ENCODE results near the gene GABBR2.

GABBR2 gene

DNA sequence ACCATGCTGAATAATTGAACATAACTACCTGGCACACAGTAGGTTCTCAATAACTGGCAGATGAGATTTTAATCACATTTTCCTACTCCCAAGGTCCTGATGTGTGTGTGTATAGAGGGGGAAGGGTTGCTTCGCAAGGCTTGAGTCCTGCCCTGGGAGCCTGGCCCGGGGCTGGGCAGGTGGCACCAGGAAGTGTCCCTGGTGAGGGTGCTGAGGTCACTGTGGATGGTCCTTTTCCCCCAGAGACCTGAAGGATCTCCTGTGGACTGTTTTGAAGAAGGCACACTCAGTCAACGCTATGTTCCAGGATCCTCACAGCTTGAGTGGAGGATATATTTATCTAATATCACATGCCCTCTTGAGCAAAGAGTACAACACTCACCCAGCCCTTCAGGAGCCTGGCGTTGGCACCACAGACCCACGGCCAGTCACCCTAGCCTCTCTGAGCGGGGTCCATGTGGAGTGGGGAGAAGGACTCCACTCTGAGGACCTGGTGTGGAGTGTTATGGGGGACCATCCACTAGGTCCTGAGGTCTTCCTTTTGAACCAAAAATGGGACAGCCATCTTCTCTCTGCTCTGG is 177.8 kb downstream of the GABBR2 start:
- H3K36me3 ChIP-seq (ENCODE audit: insufficient read depth, low read length): no peaks in the 10 kb centered on the region

DNA sequence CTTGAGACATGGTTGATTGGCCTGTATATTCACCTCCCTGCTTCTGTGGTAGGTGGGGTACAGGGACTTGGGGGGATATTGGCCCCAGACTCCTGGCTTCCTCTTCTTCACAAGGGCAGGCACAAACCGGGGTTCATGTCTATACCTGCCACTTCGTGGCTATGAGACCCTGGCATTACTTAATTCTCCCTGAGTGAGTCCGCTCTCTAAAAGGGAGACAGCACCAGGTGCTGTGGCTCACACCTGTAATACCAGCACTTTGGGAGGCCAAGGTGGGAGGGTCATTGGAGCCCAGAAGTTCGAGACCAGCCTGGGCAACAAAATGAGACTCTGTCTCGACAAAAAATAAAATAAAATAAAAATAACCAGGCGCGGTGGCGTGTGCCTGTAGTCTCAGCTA is 178.5 kb downstream of the GABBR2 start:
- Histone ChIP-seq H3K9me3 (replicated peaks; ENCODE audit: low read length) (no peaks in the 10 kb centered on the region), H3K4me3 (ENCODE audit: low read length) (no peak overlapping the region), H3K9ac (ENCODE audit: low read depth, low read length) (no peak overlapping the region), H3K27me3 (ENCODE audit: control insufficient read depth, insufficient read depth, low read length) (peaks cover 30% of the 10 kb centered on the region), H3K36me3 (ENCODE audit: insufficient read depth, low read length) (no peaks in the 10 kb centered on the region), H3K4me1 (ENCODE audit: control insufficient read depth, insufficient read depth, low read length) (no peaks in the 10 kb centered on the region), H3K4me2 (ENCODE audit: low read length) (no peak overlapping the region)

More for the DNA sequence above, 177.8 kb downstream of the GABBR2 start:
- Histone ChIP-seq H3K9me3 (replicated peaks; ENCODE audit: low read length) (no peaks in the 10 kb centered on the region), H3K4me1 (ENCODE audit: control insufficient read depth, insufficient read depth, low read length) (no peaks in the 10 kb centered on the region), H3K4me2 (ENCODE audit: low read length) (no peak overlapping the region), H3K4me3 (ENCODE audit: low read length) (no peak overlapping the region), H3K9ac (ENCODE audit: low read depth, low read length) (no peak overlapping the region), H3K27me3 (ENCODE audit: control insufficient read depth, insufficient read depth, low read length) (peaks cover 28% of the 10 kb centered on the region)

GRCh38 chr9:98529841-98530240 is 178.9 kb downstream of the GABBR2 start:
- H3K9me3 ChIP-seq (replicated peaks; ENCODE audit: low read length): no peaks in the 10 kb centered on the region
- H3K36me3 ChIP-seq (ENCODE audit: insufficient read depth, low read length): no peaks in the 10 kb centered on the region
- H3K4me1 ChIP-seq (ENCODE audit: control insufficient read depth, insufficient read depth, low read length): no peaks in the 10 kb centered on the region
- H3K4me2 ChIP-seq (ENCODE audit: low read length): no peak overlapping the region
- H3K9ac ChIP-seq (ENCODE audit: low read depth, low read length): no peak overlapping the region
- H3K27me3 ChIP-seq (ENCODE audit: control insufficient read depth, insufficient read depth, low read length): peaks cover 31% of the 10 kb centered on the region
- no peak overlapping the region for H3K4me3 ChIP-seq (ENCODE audit: low read length)

DNA sequence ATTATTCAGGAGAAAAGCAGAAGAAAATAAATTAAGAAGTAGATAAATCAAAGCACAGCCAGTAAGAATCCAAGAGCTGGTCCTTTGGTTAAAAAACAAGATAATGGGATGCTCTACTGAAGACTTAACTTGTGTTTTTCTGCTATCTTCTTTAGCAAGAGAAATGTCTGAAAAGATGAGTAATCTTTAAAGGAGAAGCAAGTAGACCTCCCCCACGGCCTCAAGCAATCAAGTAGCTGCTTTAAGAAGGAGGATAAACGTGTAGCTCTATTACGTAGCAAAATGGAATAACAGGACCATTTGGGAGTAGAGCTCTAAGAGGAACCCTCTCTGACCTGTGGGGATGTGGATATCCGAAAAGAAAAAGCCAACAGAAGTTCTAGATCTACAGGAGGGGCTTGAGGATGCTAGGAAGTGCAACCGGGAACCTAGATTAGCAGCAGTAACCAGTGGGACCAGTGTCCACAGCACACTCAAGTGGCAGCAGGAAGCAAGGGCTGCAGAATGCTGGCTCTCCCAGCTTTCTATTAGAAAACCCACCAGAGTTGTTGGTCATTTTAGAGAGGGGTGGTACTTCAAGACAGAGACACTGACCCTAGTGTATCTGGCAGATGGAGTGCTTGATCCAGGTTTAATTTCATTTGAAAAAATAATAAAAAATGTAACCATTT is 185.4 kb downstream of the GABBR2 start:
- H3K27me3 ChIP-seq (ENCODE audit: control insufficient read depth, insufficient read depth, low read length): peaks cover 6% of the 10 kb centered on the region
- H3K9me3 ChIP-seq (replicated peaks; ENCODE audit: low read length): no peaks in the 10 kb centered on the region
- H3K4me1 ChIP-seq (ENCODE audit: control insufficient read depth, insufficient read depth, low read length): peaks cover 15% of the 10 kb centered on the region
- H3K36me3 ChIP-seq (ENCODE audit: insufficient read depth, low read length): no peaks in the 10 kb centered on the region
- no peak overlapping the region for H3K4me2 ChIP-seq (ENCODE audit: low read length)
- no peak overlapping the region for H3K9ac ChIP-seq (ENCODE audit: low read depth, low read length)
- H3K4me3 ChIP-seq (ENCODE audit: low read length): no peak overlapping the region

GRCh38 chr9:98522487-98522886 is 186.2 kb downstream of the GABBR2 start:
- peaks cover 3% of the 10 kb centered on the region for H3K27me3 ChIP-seq (ENCODE audit: control insufficient read depth, insufficient read depth, low read length)
- H3K4me2 ChIP-seq (ENCODE audit: low read length): no peak overlapping the region
- no peaks in the 10 kb centered on the region for H3K36me3 ChIP-seq (ENCODE audit: insufficient read depth, low read length)

DNA sequence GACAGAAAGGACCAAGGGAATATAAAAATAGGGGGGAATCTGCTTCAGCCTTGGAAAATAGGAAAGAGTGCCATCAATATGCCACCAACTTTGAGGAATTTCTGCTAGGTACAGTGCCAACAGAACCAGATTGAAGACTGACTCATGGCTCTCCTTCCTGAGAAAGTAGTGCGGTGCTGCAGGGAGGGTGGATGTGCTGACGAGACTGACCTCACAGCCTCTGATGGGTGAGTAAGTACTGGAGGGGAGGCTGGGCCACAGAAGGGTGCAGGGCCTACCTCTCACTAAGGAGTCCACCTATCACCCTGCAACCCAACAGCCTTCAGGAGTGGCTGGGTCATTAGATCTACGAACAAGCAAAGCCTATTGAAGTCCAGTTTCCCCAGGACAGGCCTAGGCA is 187.6 kb downstream of the GABBR2 start:
- Histone ChIP-seq H3K4me2 (ENCODE audit: low read length) (no peak overlapping the region), H3K27me3 (ENCODE audit: control insufficient read depth, insufficient read depth, low read length) (peaks cover 3% of the 10 kb centered on the region), H3K9ac (ENCODE audit: low read depth, low read length) (no peak overlapping the region), H3K9me3 (replicated peaks; ENCODE audit: low read length) (no peaks in the 10 kb centered on the region), H3K36me3 (ENCODE audit: insufficient read depth, low read length) (no peaks in the 10 kb centered on the region), H3K4me1 (ENCODE audit: control insufficient read depth, insufficient read depth, low read length) (peaks cover 15% of the 10 kb centered on the region), H3K4me3 (ENCODE audit: low read length) (no peak overlapping the region)

More at GRCh38 chr9:98522487-98522886, 186.2 kb downstream of the GABBR2 start:
- no peak overlapping the region for H3K9ac ChIP-seq (ENCODE audit: low read depth, low read length)
- H3K4me1 ChIP-seq (ENCODE audit: control insufficient read depth, insufficient read depth, low read length): peaks cover 15% of the 10 kb centered on the region
- H3K4me3 ChIP-seq (ENCODE audit: low read length): no peak overlapping the region
- no peaks in the 10 kb centered on the region for H3K9me3 ChIP-seq (replicated peaks; ENCODE audit: low read length)

GRCh38 chr9:98520221-98520960 is 188.3 kb downstream of the GABBR2 start:
- Histone ChIP-seq H3K27me3 (ENCODE audit: control insufficient read depth, insufficient read depth, low read length) (peaks cover 2% of the 10 kb centered on the region), H3K9me3 (replicated peaks; ENCODE audit: low read length) (no peaks in the 10 kb centered on the region), H3K4me3 (ENCODE audit: low read length) (no peak overlapping the region), H3K4me2 (ENCODE audit: low read length) (no peak overlapping the region), H3K36me3 (ENCODE audit: insufficient read depth, low read length) (no peaks in the 10 kb centered on the region), H3K9ac (ENCODE audit: low read depth, low read length) (no peak overlapping the region), H3K4me1 (ENCODE audit: control insufficient read depth, insufficient read depth, low read length) (peaks cover 15% of the 10 kb centered on the region)

GRCh38 chr9:98519641-98520040 is 189.1 kb downstream of the GABBR2 start:
- H3K4me3 ChIP-seq (ENCODE audit: low read length): no peak overlapping the region
- no peak overlapping the region for H3K9ac ChIP-seq (ENCODE audit: low read depth, low read length)
- H3K9me3 ChIP-seq (replicated peaks; ENCODE audit: low read length): no peaks in the 10 kb centered on the region
- no peak overlapping the region for H3K4me2 ChIP-seq (ENCODE audit: low read length)
- no peaks in the 10 kb centered on the region for H3K27me3 ChIP-seq (ENCODE audit: control insufficient read depth, insufficient read depth, low read length)
- H3K36me3 ChIP-seq (ENCODE audit: insufficient read depth, low read length): no peaks in the 10 kb centered on the region
- peaks cover 15% of the 10 kb centered on the region for H3K4me1 ChIP-seq (ENCODE audit: control insufficient read depth, insufficient read depth, low read length)

DNA sequence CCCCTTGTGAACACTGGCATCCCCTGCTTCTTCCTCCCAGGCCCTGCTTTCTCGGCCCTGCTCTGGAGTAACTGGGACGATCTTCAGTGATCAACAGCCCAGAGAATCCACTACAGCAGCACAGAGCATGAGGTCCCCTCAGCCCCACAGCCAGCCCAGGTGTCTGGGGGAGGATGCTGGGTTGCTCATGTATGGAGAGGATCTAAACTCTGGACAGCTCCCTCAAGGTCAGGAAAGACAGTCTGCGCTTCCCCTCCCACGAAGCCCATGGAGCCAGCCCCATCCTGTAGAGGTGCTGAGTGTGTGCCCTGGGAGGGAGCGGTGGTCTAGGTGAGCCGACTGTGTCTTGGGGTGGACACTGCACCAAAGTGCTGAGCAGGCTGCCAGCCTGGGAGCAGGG is 190.2 kb downstream of the GABBR2 start:
- Histone ChIP-seq H3K4me3 (ENCODE audit: low read length) (no peak overlapping the region), H3K27me3 (ENCODE audit: control insufficient read depth, insufficient read depth, low read length) (no peaks in the 10 kb centered on the region), H3K4me1 (ENCODE audit: control insufficient read depth, insufficient read depth, low read length) (peaks cover 15% of the 10 kb centered on the region), H3K36me3 (ENCODE audit: insufficient read depth, low read length) (no peaks in the 10 kb centered on the region), H3K9me3 (replicated peaks; ENCODE audit: low read length) (no peaks in the 10 kb centered on the region), H3K9ac (ENCODE audit: low read depth, low read length) (no peak overlapping the region), H3K4me2 (ENCODE audit: low read length) (no peak overlapping the region)

GRCh38 chr9:98517761-98518160 is 191.0 kb downstream of the GABBR2 start:
- H3K9me3 ChIP-seq (replicated peaks; ENCODE audit: low read length): no peaks in the 10 kb centered on the region
- H3K4me3 ChIP-seq (ENCODE audit: low read length): no peak overlapping the region
- no peaks in the 10 kb centered on the region for H3K27me3 ChIP-seq (ENCODE audit: control insufficient read depth, insufficient read depth, low read length)
- H3K36me3 ChIP-seq (ENCODE audit: insufficient read depth, low read length): no peaks in the 10 kb centered on the region
- peaks cover 15% of the 10 kb centered on the region for H3K4me1 ChIP-seq (ENCODE audit: control insufficient read depth, insufficient read depth, low read length)
- no peak overlapping the region for H3K9ac ChIP-seq (ENCODE audit: low read depth, low read length)
- no peak overlapping the region for H3K4me2 ChIP-seq (ENCODE audit: low read length)

- Histone ChIP-seq H3K4me3 (ENCODE audit: low read length) (no peak overlapping the region), H3K9ac (ENCODE audit: low read depth, low read length) (no peak overlapping the region)
Observed at GRCh38 chr9:98516897-98517503, 191.7 kb downstream of the GABBR2 start.

More at GRCh38 chr9:98516897-98517503, 191.7 kb downstream of the GABBR2 start:
- H3K9me3 ChIP-seq (replicated peaks; ENCODE audit: low read length): no peaks in the 10 kb centered on the region
- no peaks in the 10 kb centered on the region for H3K36me3 ChIP-seq (ENCODE audit: insufficient read depth, low read length)
- H3K4me1 ChIP-seq (ENCODE audit: control insufficient read depth, insufficient read depth, low read length): peaks cover 15% of the 10 kb centered on the region
- H3K27me3 ChIP-seq (ENCODE audit: control insufficient read depth, insufficient read depth, low read length): no peaks in the 10 kb centered on the region
- no peak overlapping the region for H3K4me2 ChIP-seq (ENCODE audit: low read length)

Data from skeletal muscle satellite cell (primary cell).